Frontal cortex (tissue), 4 donors: ENCODE measurements around the gene TIGAR. TPM values are rescaled to one million over a fixed set of nuclear protein-coding genes. Genes with fewer than 3 reads are reported as not detected.

ENCODE experiments used
- DNase-seq, 2 donors: peaks; one replicate each; pipeline ENCODE4 v3.0.0; 2012; ENCODE audit warnings: low spot score in 2 of 2
- FAIRE-seq: peaks from 2 replicates; lab custom pipeline; 2012; peaks lifted over from hg19 to GRCh38; lab: Jason Lieb, UNC
- total RNA-seq: library from RNA; depleted of rRNA; stranded (reverse); fragments of >200 nt; gene quantifications from one replicate; pipeline ENCODE4 v1.2.3, GENCODE V29; 2014
- donor health status: control.
- donor health status: control.
- donor health status: control.

Gene TIGAR
- total RNA-seq, 1 donor from 2014 or later, result 4.1 TPM

- no peak for DNase-seq
- no peak for FAIRE-seq
These were observed 38.7 kb upstream of the TIGAR start for GRCh38 chr12:4282103-4282891.

GRCh38 chr12:4282892-4283511 lies 38.0 kb upstream of the TIGAR start:
- FAIRE-seq (no peak), DNase-seq (no peak)

- no peak for FAIRE-seq
- no peak for DNase-seq
These were observed 37.3 kb upstream of the TIGAR start for GRCh38 chr12:4283512-4284255.

- FAIRE-seq, result no peak
- no peak for DNase-seq
These were observed 36.7 kb upstream of the TIGAR start for GRCh38 chr12:4284306-4284705.

GRCh38 chr12:4285070-4285469 lies 35.9 kb upstream of the TIGAR start:
- no peak for FAIRE-seq
- no peak for DNase-seq

- DNase-seq (no peak), FAIRE-seq (no peak)
These were observed 34.8 kb upstream of the TIGAR start for GRCh38 chr12:4286228-4286627.

GRCh38 chr12:4286771-4287317 lies 34.2 kb upstream of the TIGAR start:
- FAIRE-seq (no peak), DNase-seq (no peak)

- FAIRE-seq, result no peak
- DNase-seq, result no peak
These were observed 33.4 kb upstream of the TIGAR start for GRCh38 chr12:4287325-4288211.

GRCh38 chr12:4288296-4289131 lies 32.5 kb upstream of the TIGAR start:
- FAIRE-seq (no peak), DNase-seq (no peak)

GRCh38 chr12:4289231-4289878 lies 31.7 kb upstream of the TIGAR start:
- FAIRE-seq (no peak), DNase-seq (no peak)

- no peak for DNase-seq
These were observed 30.8 kb upstream of the TIGAR start for GRCh38 chr12:4289998-4290790.

GRCh38 chr12:4292341-4293073 lies 28.5 kb upstream of the TIGAR start:
- DNase-seq, result no peak
- FAIRE-seq, result no peak

More at GRCh38 chr12:4289998-4290790, 30.8 kb upstream of the TIGAR start:
- FAIRE-seq, result no peak

- FAIRE-seq (no peak), DNase-seq (no peak)
These were observed 27.6 kb upstream of the TIGAR start for GRCh38 chr12:4293299-4293965.

GRCh38 chr12:4293966-4294505 lies 27.0 kb upstream of the TIGAR start:
- no peak for DNase-seq
- no peak for FAIRE-seq

- no peak for FAIRE-seq
- no peak for DNase-seq
These were observed 24.3 kb upstream of the TIGAR start for GRCh38 chr12:4296751-4297150.

GRCh38 chr12:4297617-4298016 lies 23.4 kb upstream of the TIGAR start:
- FAIRE-seq (no peak), DNase-seq (no peak)
